GM10266 (cell line): ENCODE measurements around the gene ACACA.

ENCODE experiments used
- DNase-seq: peaks from one replicate; pipeline ENCODE4 v3.0.0; 2012; ENCODE audit errors: extremely low spot score
- CTCF ChIP-seq: IDR thresholded peaks from 2 replicates; pipeline ENCODE4 v1.5.1; 2012; ENCODE audit warnings: mild to moderate bottlenecking, low read depth; ENCODE audit not compliant: control insufficient read depth, insufficient read depth; ENCODE audit errors: missing control alignments

ACACA gene

GRCh38 chr17:37339321-37339720 is 67.3 kb downstream of the ACACA start:
- TF ChIP-seq CTCF: no peak
- no peak for DNase-seq

GRCh38 chr17:37338847-37339246 is 67.8 kb downstream of the ACACA start:
- TF ChIP-seq CTCF: no peak

GRCh38 chr17:37327341-37328090 is 79.1 kb downstream of the ACACA start:
- no peak for DNase-seq
- no peak for TF ChIP-seq CTCF

More at GRCh38 chr17:37338847-37339246, 67.8 kb downstream of the ACACA start:
- DNase-seq: no peak

GRCh38 chr17:37322826-37323561 is 83.6 kb downstream of the ACACA start:
- no peak for TF ChIP-seq CTCF
- DNase-seq: no peak

- no peak for DNase-seq
- no peak for TF ChIP-seq CTCF
These were observed 84.5 kb downstream of the ACACA start for GRCh38 chr17:37322106-37322505.

- TF ChIP-seq CTCF: no peak
- no peak for DNase-seq
These were observed 87.6 kb downstream of the ACACA start for GRCh38 chr17:37318931-37319594.
